NT2/D1 (cell line): ENCODE data around the gene MADCAM1.

ENCODE experiments used
- SUZ12 ChIP-seq: IDR thresholded peaks from 2 replicates; pipeline ENCODE4 v1.6.1; 2011; ENCODE audit not compliant: insufficient read length, insufficient read depth; ENCODE audit errors: extremely low read depth
- YY1 ChIP-seq: IDR thresholded peaks from 2 replicates; pipeline ENCODE4 v1.6.1; 2011; ENCODE audit not compliant: insufficient read length, insufficient read depth
- ZNF274 ChIP-seq: IDR thresholded peaks from 2 replicates; pipeline ENCODE4 v1.6.1; 2011; ENCODE audit warnings: mild to moderate bottlenecking, low read depth, low read length

DNA sequence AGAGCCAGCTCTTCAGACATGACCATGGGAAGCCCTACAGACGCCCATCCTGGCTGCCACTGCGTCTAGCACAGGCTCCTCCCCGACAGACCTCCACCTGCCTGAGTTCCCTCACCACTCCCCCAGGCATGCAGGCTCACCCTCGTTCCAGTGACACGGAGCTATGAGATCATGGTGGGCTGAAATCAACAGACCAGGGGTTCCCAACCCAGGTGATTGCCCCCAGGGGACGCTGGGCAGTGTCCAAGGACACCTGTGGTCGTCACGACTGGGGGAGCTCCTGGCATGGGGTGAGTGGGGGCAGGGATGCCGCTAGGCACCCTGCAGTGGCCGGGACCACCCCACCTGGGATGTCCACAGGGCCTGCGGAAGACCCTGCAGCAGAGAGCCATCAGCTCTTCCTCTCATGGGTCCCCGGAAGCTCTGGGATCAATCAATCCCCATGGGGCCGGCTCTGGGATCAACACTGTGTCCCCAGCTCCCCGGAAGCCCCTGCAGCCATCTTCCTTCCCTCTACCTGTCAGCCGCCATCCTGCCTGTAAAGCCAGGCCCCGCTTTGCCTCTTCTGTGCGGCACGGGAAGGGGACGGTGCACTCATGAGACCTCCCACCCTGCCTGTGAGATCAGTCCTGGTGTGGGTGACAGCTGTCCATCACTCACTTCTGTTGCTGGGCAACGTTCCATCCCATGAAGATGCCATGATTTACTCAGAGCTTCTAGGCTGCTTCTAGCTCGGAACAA lies 12.8 kb upstream of the MADCAM1 start:
- no peak for TF ChIP-seq YY1
- TF ChIP-seq ZNF274 = no peak
- no peak for TF ChIP-seq SUZ12
